Measurements from ENCODE around the gene UPF3A.

DNA sequence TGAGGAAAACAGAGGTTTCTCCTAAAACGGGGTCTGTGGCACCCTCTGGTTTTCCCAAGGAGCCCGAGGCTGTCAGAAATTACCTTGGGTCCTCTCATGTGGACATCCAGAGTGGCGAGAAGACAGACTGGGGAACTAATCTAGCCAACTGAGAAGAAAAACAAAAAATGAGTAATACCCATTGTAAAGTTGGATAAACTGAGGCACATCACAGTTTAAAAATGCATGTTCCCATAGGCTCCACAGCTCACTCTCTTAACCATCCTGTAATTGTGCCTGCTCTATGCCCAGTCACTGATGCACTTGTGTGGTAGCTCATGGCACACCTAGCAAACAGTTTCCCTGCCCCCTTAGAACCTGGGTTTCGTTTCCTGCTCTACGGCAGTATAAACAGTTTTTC, 15.2 kb upstream of the UPF3A start:
- TF ChIP-seq CTCF (IDR thresholded peaks at IDR 0.05 in 2 of 3, conservative IDR thresholded peaks at IDR 0.05 in 1 of 3; ENCODE audit: insufficient read depth in 2 of 3, low read depth in 1 of 3, low read length in 3 of 3) = no peak
- no peak for TF ChIP-seq ZNF77 (CRISPR knock-in tag; IDR thresholded peaks at IDR 0.05)
- TF ChIP-seq GATA2 (CRISPR knock-in tag; IDR thresholded peaks at IDR 0.05) = no peak
- TF ChIP-seq, protein P1, sequence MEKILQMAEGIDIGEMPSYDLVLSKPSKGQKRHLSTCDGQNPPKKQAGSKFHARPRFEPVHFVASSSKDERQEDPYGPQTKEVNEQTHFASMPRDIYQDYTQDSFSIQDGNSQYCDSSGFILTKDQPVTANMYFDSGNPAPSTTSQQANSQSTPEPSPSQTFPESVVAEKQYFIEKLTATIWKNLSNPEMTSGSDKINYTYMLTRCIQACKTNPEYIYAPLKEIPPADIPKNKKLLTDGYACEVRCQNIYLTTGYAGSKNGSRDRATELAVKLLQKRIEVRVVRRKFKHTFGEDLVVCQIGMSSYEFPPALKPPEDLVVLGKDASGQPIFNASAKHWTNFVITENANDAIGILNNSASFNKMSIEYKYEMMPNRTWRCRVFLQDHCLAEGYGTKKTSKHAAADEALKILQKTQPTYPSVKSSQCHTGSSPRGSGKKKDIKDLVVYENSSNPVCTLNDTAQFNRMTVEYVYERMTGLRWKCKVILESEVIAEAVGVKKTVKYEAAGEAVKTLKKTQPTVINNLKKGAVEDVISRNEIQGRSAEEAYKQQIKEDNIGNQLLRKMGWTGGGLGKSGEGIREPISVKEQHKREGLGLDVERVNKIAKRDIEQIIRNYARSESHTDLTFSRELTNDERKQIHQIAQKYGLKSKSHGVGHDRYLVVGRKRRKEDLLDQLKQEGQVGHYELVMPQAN (IDR thresholded peaks at IDR 0.05; ENCODE audit: borderline replicate concordance) = no peak
- TF ChIP-seq POLR2AphosphoS5 (IDR thresholded peaks at IDR 0.05; ENCODE audit: control insufficient read depth, insufficient read depth, low read depth, low read length) = no peak

Measured in K562 (cell line).